Sigmoid colon (tissue), 7 donors: ENCODE measurements around the gene SOX6. TPM values are rescaled to one million over a fixed set of nuclear protein-coding genes. Genes with fewer than 3 reads are reported as not detected.

Source experiments
- DNase-seq: peaks from one replicate; pipeline ENCODE4 v3.0.0-alpha.2; 2019
- H3K27ac ChIP-seq, 4 donors: fragments of 200-600 bp; sonication (generic); one replicate each; pipeline ENCODE4 v1.5.1; 2016 to 2019; ENCODE audit warnings: mild to moderate bottlenecking in 1 of 4
- H3K27me3 ChIP-seq, 3 donors: fragments of 200-600 bp; sonication (generic); one replicate each; pipeline ENCODE4 v1.5.1; 2019; ENCODE audit warnings: mild to moderate bottlenecking in 1 of 3
- H3K36me3 ChIP-seq, 4 donors: fragments of 200-600 bp; sonication (generic); one replicate each; pipeline ENCODE4 v1.5.1; 2016 to 2019
- H3K4me1 ChIP-seq, 4 donors: fragments of 200-600 bp; sonication (generic); one replicate each; pipeline ENCODE4 v1.5.1; 2017 to 2019
- H3K4me3 ChIP-seq, 4 donors: fragments of 200-600 bp; sonication (generic); one replicate each; pipeline ENCODE4 v1.5.1; 2017 to 2019; ENCODE audit warnings: mild to moderate bottlenecking in 2 of 4, moderate library complexity in 1 of 4
- H3K9me3 ChIP-seq, 4 donors: fragments of 200-600 bp in 3 of 4; sonication (generic) in 3 of 4; one replicate each; pipeline versions ENCODE4 v1.5.1 to v1.6.1; 2013 to 2019
- EP300 ChIP-seq, 4 donors: sonication (generic); formaldehyde crosslinking; IDR thresholded peaks; one replicate each; pipeline ENCODE4 v1.6.1; 2017; ENCODE audit warnings: antibody characterized with exemption in 4 of 4
- POLR2A ChIP-seq, 2 donors: fragments of 450-650 bp; IDR thresholded peaks; one replicate each; pipeline ENCODE4 v1.6.1; 2016; ENCODE audit warnings: antibody characterized with exemption in 2 of 2, mild to moderate bottlenecking in 2 of 2, moderate library complexity in 2 of 2
- POLR2AphosphoS5 ChIP-seq, 4 donors: sonication (generic); formaldehyde crosslinking; IDR thresholded peaks; one replicate each; pipeline ENCODE4 v1.6.1; 2017; ENCODE audit warnings: antibody characterized with exemption in 4 of 4
- WGBS, 2 donors: extraction: QIAGEN DNeasy Blood & Tissue Kit; methylation state at CpG; one replicate each; pipeline ENCODE4 v1.1.7; 2013; 5-methylcytosine and 5-hydroxymethylcytosine counted together
- intact Hi-C: fragments of 100-400 bp; cut with DNase I; formaldehyde crosslinking; loops from one replicate; pipeline ENCODE4 v1.15.1; 2023
- polyA plus RNA-seq, 3 donors: library from polyadenylated mRNA; stranded (reverse); fragments of 200-250 nt; gene quantifications; one replicate each; pipeline ENCODE4 v1.2.3, GENCODE V29; 2013
- total RNA-seq, 4 donors: library from RNA; depleted of rRNA; stranded (reverse); fragments of >200 nt; gene quantifications; one replicate each; pipeline ENCODE4 v1.1.0, GENCODE V29; 2016
- TF ChIP-seq, protein P1 (sequence below), 4 experiments: fragments of 450-650 bp in 3 of 4; fragments of 200-600 bp in 1 of 4; IDR thresholded peaks; one replicate each; pipeline ENCODE4 v1.5.1; 2016 to 2019; ENCODE audit warnings: antibody characterized with exemption in 4 of 4, mild to moderate bottlenecking in 3 of 4, moderate library complexity in 2 of 4
- donor health status: healthy with polysubstance abuse.
- donor health status: Bipolar disorder and iron deficiency.
- donor health status: healthy.

SOX6 gene
- total and polyA plus RNA-seq, 7 donors = 0.46 to 6.1 (median 1.7) TPM

DNA sequence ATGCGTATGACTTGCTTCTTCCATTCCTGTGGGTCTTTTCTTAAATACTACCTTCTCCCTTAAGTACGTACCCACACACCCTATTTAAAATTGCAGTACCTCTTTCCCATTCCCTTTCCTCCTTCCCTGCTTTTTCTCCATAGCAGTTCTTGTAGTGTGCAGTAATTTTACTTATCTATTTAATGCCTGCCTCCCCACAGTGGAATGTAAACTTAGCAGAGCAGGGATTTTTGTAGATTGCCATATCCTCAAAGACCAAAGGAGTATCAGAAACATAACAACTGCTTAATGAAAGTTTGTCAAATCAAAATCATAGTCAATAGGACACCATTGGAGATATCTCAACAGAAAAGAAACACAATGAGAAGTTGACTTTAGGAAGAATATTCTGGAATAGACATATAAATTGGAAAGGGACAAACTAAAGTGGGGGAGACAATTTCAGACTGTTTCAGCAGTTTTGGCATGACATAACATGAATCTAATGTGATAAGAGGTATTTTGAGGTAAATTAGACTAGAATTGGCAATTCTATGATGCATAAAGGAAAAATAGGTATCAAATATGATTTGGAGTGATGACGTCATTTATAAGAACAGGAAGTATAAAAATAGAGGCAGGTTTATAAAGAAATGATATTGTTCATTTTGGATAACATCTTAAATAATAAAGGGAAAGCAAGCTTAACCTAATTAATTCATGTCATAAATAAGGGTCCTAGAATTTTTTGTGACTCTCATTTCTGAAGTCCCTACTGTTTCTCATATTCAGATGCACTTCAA lies 188.4 kb downstream of the SOX6 start:
- no peak for DNase-seq
- H3K36me3 ChIP-seq = no peaks in the 10 kb centered on the region
- no peak for TF ChIP-seq POLR2A (IDR thresholded peaks at IDR 0.05)
- TF ChIP-seq, protein P1, sequence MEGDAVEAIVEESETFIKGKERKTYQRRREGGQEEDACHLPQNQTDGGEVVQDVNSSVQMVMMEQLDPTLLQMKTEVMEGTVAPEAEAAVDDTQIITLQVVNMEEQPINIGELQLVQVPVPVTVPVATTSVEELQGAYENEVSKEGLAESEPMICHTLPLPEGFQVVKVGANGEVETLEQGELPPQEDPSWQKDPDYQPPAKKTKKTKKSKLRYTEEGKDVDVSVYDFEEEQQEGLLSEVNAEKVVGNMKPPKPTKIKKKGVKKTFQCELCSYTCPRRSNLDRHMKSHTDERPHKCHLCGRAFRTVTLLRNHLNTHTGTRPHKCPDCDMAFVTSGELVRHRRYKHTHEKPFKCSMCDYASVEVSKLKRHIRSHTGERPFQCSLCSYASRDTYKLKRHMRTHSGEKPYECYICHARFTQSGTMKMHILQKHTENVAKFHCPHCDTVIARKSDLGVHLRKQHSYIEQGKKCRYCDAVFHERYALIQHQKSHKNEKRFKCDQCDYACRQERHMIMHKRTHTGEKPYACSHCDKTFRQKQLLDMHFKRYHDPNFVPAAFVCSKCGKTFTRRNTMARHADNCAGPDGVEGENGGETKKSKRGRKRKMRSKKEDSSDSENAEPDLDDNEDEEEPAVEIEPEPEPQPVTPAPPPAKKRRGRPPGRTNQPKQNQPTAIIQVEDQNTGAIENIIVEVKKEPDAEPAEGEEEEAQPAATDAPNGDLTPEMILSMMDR (IDR thresholded peaks at IDR 0.05) = no peak
- no peaks in the 10 kb centered on the region for H3K9me3 ChIP-seq
- intact Hi-C loops = no loop called here
- no peaks in the 10 kb centered on the region for H3K27me3 ChIP-seq
- 89 to 93% methylated on average over 3 of the region's 3 CpGs for WGBS, 2 donors
- no peak overlapping the region for H3K4me3 ChIP-seq
- no peak overlapping the region for H3K27ac ChIP-seq
- peaks cover 0 to 7% (median 0%) of the 10 kb centered on the region in 4 donors for H3K4me1 ChIP-seq

DNA sequence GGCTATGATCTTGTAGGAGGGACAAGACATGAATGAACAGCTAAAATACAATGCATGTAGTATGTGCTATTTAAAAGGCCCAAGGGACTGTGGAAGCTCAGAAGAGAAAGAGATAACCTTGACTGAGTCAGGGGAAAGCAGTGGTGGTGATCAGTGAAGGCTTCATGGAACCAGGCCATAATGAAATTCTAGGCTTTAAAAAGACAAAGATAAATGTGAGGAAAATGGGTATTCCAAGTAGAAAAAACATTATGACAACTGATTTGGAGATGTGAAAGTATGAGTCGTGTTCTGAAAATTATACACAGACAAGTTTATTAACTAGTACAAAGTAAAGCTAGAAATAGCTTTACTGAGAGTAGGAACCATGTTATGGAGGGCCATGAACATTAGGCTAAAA lies 189.8 kb downstream of the SOX6 start:
- no peak for DNase-seq
- TF ChIP-seq POLR2A (IDR thresholded peaks at IDR 0.05) = no peak
- TF ChIP-seq EP300 (IDR thresholded peaks at IDR 0.05) = no peak
- WGBS, 2 donors = 79 to 92% methylated on average over 1 of the region's 1 CpG
- Histone ChIP-seq H3K9me3 (no peaks in the 10 kb centered on the region), H3K36me3 (no peaks in the 10 kb centered on the region), H3K27ac (no peak overlapping the region), H3K27me3 (no peaks in the 10 kb centered on the region), H3K4me1 (peaks cover 0 to 7% (median 0%) of the 10 kb centered on the region in 4 donors), H3K4me3 (no peak overlapping the region)
- intact Hi-C loops = no loop called here

DNA sequence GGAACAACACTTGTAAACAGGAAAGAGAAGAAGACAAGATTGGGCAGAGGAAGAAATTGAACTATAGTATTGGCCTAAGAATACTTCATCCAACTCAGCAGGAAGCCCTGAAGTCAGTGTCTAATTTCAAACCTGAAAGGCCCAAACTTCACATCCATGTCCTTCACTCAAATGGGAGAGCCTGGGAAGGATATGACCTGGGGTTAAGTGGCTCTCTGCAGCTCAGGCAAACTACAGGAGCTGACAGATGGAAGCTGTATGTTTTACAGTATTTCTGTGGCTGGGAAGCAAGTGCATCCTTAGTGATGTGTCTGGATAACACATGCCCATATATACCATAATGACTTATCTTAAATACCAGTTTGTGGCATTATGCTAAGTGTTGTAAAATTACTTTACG lies 196.2 kb downstream of the SOX6 start:
- Histone ChIP-seq H3K27ac (no peak overlapping the region), H3K27me3 (no peaks in the 10 kb centered on the region), H3K36me3 (no peaks in the 10 kb centered on the region), H3K4me1 (no peaks in the 10 kb centered on the region), H3K9me3 (no peaks in the 10 kb centered on the region), H3K4me3 (no peak overlapping the region)
- intact Hi-C loops = no loop called here
- DNase-seq = no peak
- WGBS, 2 donors = 90 to 92% methylated on average over 1 of the region's 1 CpG
- TF ChIP-seq POLR2AphosphoS5 (IDR thresholded peaks at IDR 0.05) (no peak), EP300 (IDR thresholded peaks at IDR 0.05) (no peak), POLR2A (IDR thresholded peaks at IDR 0.05) (no peak)
- TF ChIP-seq, protein P1 (IDR thresholded peaks at IDR 0.05) = no peak

DNA sequence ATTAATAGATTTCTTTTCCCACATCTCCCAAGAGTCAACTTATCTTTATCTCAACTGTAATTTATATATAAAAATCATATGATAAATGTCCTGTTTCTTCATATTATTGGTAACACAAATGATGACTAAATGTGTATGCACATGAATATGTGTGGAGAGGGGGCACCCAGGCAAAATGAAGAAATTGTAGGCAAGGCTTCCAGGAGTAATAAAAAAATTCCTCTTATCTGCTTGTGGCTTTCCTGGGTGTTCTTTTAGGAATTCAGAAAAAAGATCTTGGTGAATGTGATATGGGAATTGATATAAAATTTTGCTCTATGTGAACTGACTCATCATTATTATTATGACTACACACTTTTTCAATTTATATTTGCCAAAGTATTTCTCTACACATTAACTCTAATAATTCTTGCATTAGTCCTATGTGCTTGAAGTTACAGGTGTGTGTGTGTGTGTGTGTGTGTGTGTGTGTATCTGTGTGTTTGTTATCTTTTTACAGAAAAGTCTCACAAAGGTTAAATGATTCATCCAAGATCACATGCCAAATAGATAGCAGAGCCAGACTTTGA lies 197.8 kb downstream of the SOX6 start:
- Histone ChIP-seq H3K36me3 (no peaks in the 10 kb centered on the region), H3K9me3 (no peaks in the 10 kb centered on the region), H3K4me1 (no peaks in the 10 kb centered on the region), H3K27ac (no peak overlapping the region), H3K4me3 (no peak overlapping the region), H3K27me3 (no peaks in the 10 kb centered on the region)
- DNase-seq = no peak
- intact Hi-C loops = no loop called here
- TF ChIP-seq POLR2A (IDR thresholded peaks at IDR 0.05) (no peak), EP300 (IDR thresholded peaks at IDR 0.05) (no peak), POLR2AphosphoS5 (IDR thresholded peaks at IDR 0.05) (no peak)
- TF ChIP-seq, protein P1 (IDR thresholded peaks at IDR 0.05) = no peak

DNA sequence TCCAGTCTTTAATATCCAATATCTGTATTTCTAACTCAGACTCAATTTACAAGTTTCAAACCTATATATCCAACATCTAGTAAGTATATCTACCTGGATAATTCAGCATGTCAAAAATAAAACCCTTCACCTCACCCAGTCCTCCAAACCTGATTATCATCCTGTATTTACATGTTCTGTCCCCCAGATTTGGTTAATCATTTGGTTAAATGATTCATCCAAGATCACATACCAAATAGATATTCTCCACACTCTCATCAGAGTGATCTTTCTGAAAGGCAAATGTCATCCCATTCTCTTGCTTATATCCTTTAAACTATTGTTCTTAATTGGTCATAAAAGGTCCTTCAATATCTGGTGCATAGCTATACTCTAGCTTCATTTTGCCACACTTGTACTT lies 199.0 kb downstream of the SOX6 start:
- no peaks in the 10 kb centered on the region for H3K4me1 ChIP-seq
- no peak overlapping the region for H3K4me3 ChIP-seq
- TF ChIP-seq POLR2AphosphoS5 (IDR thresholded peaks at IDR 0.05) (no peak), EP300 (IDR thresholded peaks at IDR 0.05) (no peak), POLR2A (IDR thresholded peaks at IDR 0.05) (no peak)
- TF ChIP-seq, protein P1 (IDR thresholded peaks at IDR 0.05) = no peak
- no peaks in the 10 kb centered on the region for H3K9me3 ChIP-seq
- no peak overlapping the region for H3K27ac ChIP-seq
- H3K27me3 ChIP-seq = no peaks in the 10 kb centered on the region
- H3K36me3 ChIP-seq = no peaks in the 10 kb centered on the region
- intact Hi-C loops = no loop called here
- no peak for DNase-seq
